CD14-positive monocyte (primary cell): Measurements from ENCODE around the gene HLA-DQA1. TPM values are rescaled to one million over a fixed set of nuclear protein-coding genes. Genes with fewer than 3 reads are reported as not detected.
A peak's percentile ranks its signal among the peaks of the same experiment; 100 is the strongest.

Source experiments
- DNase-seq, 3 donors: peaks; one replicate each; pipeline ENCODE4 v3.0.0-alpha.2; 2011 to 2022
- H2AFZ ChIP-seq: 2 replicates; pipeline ENCODE4 v1.6.0; 2012; ENCODE audit warnings: mild to moderate bottlenecking, low read depth, low read length, inconsistent platforms; ENCODE audit not compliant: insufficient read depth, poor library complexity, severe bottlenecking
- H3K27ac ChIP-seq, 2 donors: 1 replicate in 1 of 2; 2 replicates in 1 of 2; pipeline ENCODE4 v1.5.1; 2012 to 2013; ENCODE audit warnings: low read length in 2 of 2, control low read depth in 1 of 2, inconsistent platforms in 1 of 2, low read depth in 1 of 2, mild to moderate bottlenecking in 1 of 2
- H3K27me3 ChIP-seq, 2 donors: one replicate each; pipeline versions ENCODE4 v1.6.0 to v1.6.1; 2011 to 2013; ENCODE audit warnings: low read length in 2 of 2; ENCODE audit not compliant: control insufficient read depth in 2 of 2, insufficient read depth in 2 of 2
- H3K36me3 ChIP-seq, 2 donors: replicated peaks in 1 of 2; 1 replicate in 1 of 2; 2 replicates in 1 of 2; pipeline versions ENCODE4 v1.5.1 to v1.6.1; 2012 to 2013; ENCODE audit warnings: low read length in 2 of 2, control low read depth in 1 of 2, inconsistent platforms in 1 of 2, mild to moderate bottlenecking in 1 of 2; ENCODE audit not compliant: insufficient read depth in 2 of 2, control insufficient read depth in 1 of 2
- H3K4me1 ChIP-seq, 2 donors: 1 replicate in 1 of 2; 2 replicates in 1 of 2; pipeline versions ENCODE4 v1.5.1 to v1.6.1; 2012 to 2013; ENCODE audit warnings: low read length in 2 of 2, control low read depth in 1 of 2, inconsistent platforms in 1 of 2, mild to moderate bottlenecking in 1 of 2, moderate library complexity in 1 of 2; ENCODE audit not compliant: insufficient read depth in 2 of 2, control insufficient read depth in 1 of 2
- H3K4me2 ChIP-seq: replicated peaks from 2 replicates; pipeline ENCODE3; 2012; ENCODE audit warnings: low read length, moderate library complexity, mild to moderate bottlenecking; ENCODE audit not compliant: poor library complexity, severe bottlenecking; ENCODE audit errors: extremely low read depth
- H3K4me3 ChIP-seq, 3 experiments: fragments of 200-600 bp in 1 of 3; sonication (generic) in 1 of 3; replicated peaks in 1 of 3; 1 replicate in 2 of 3; 2 replicates in 1 of 3; pipeline ENCODE4 v1.5.1; 2011 to 2013; ENCODE audit warnings: low read length in 3 of 3, mild to moderate bottlenecking in 3 of 3, control low read depth in 2 of 3, low read depth in 2 of 3, inconsistent platforms in 1 of 3, moderate library complexity in 1 of 3
- H3K79me2 ChIP-seq: 2 replicates; pipeline ENCODE4 v1.6.0; 2012; ENCODE audit warnings: mild to moderate bottlenecking, control low read depth, inconsistent platforms, low read length, moderate library complexity; ENCODE audit not compliant: insufficient read depth
- H3K9ac ChIP-seq: 2 replicates; pipeline ENCODE4 v1.6.0; 2017; ENCODE audit warnings: low read length, mild to moderate bottlenecking; ENCODE audit not compliant: insufficient read depth, poor library complexity, severe bottlenecking
- H3K9me3 ChIP-seq, 2 donors: replicated peaks in 1 of 2; 1 replicate in 1 of 2; 2 replicates in 1 of 2; pipeline versions ENCODE4 v1.5.1 to v1.6.1; 2012 to 2013; ENCODE audit warnings: low read length in 2 of 2, control low read depth in 1 of 2; ENCODE audit not compliant: control insufficient read depth in 1 of 2, insufficient read depth in 1 of 2
- H4K20me1 ChIP-seq: 2 replicates; pipeline ENCODE4 v1.6.0; 2012; ENCODE audit warnings: mild to moderate bottlenecking, low read length, control low read depth, moderate library complexity; ENCODE audit not compliant: insufficient read depth
- H3K27ac Mint-ChIP-seq, 7 donors: one replicate each; pipeline ENCODE4 v1.8.0; 2020; ENCODE audit warnings: mild to moderate bottlenecking in 7 of 7, mixed read lengths in 7 of 7, moderate library complexity in 6 of 7, inconsistent platforms in 2 of 7
- H3K27me3 Mint-ChIP-seq, 3 donors: one replicate each; pipeline ENCODE4 v1.8.0; 2021 to 2022; ENCODE audit warnings: low read depth in 3 of 3, mild to moderate bottlenecking in 3 of 3, mixed read lengths in 3 of 3, moderate library complexity in 3 of 3, inconsistent platforms in 1 of 3
- H3K36me3 Mint-ChIP-seq, 2 donors: one replicate each; pipeline ENCODE4 v1.8.0; 2020; ENCODE audit warnings: mixed read lengths in 2 of 2, inconsistent platforms in 1 of 2, mild to moderate bottlenecking in 1 of 2
- H3K4me1 Mint-ChIP-seq: one replicate; pipeline ENCODE4 v1.8.0; 2020; ENCODE audit warnings: mild to moderate bottlenecking, mixed read lengths
- H3K4me3 Mint-ChIP-seq, 2 donors: one replicate each; pipeline ENCODE4 v1.8.0; 2020; ENCODE audit warnings: mild to moderate bottlenecking in 2 of 2, mixed read lengths in 2 of 2, moderate library complexity in 1 of 2
- H3K9me3 Mint-ChIP-seq, 7 donors: one replicate each; pipeline ENCODE4 v1.8.0; 2020 to 2022; ENCODE audit warnings: mixed read lengths in 7 of 7, mild to moderate bottlenecking in 6 of 7, moderate library complexity in 6 of 7, inconsistent platforms in 2 of 7
- CTCF ChIP-seq: fragments of 200-600 bp; IDR thresholded peaks from one replicate; pipeline ENCODE4 v1.8.0; 2022; ENCODE audit warnings: antibody characterized with exemption, mild to moderate bottlenecking
- WGBS: methylation state at CpG from one replicate; pipeline ENCODE4 v1.1.5; 2013; ENCODE audit warnings: missing lambda C conversion rate; ENCODE audit not compliant: insufficient coverage; 5-methylcytosine and 5-hydroxymethylcytosine counted together
- intact Hi-C, 2 donors: fragments of 100-400 bp; cut with micrococcal nuclease; formaldehyde crosslinking; loops; one replicate each; pipeline versions ENCODE4 v1.15.0 to v1.15.1; 2023
- polyA plus RNA-seq, 3 donors: library from polyadenylated mRNA; depleted of rRNA in 1 of 3; unstranded in 2 of 3; stranded (reverse) in 1 of 3; fragments of 300-500 nt in 2 of 3; fragments of >200 nt in 1 of 3; fragmentation: Illumina TruSeq in 2 of 3; gene quantifications; 1 replicate in 2 of 3; 2 replicates in 1 of 3; pipeline ENCODE4 v1.2.3, GENCODE V29; 2012 to 2021

Gene HLA-DQA1
- polyA plus RNA-seq, 3 donors, result 98.1 to 191 (median 117) TPM

GRCh38 chr6:32642720-32643106 lies 5.5 kb downstream of the HLA-DQA1 start:
- Histone ChIP-seq H3K4me2 (no peak overlapping the region), H3K4me1 (no peaks in the 10 kb centered on the region), H3K79me2 (peaks cover 4% of the 10 kb centered on the region), H3K9me3 (no peaks in the 10 kb centered on the region), H4K20me1 (no peaks in the 10 kb centered on the region), H3K36me3 (no peaks in the 10 kb centered on the region), H3K27ac (no peak overlapping the region), H3K4me3 (no peak overlapping the region), H2AFZ (no peak overlapping the region), H3K27me3 (no peaks in the 10 kb centered on the region), H3K9ac (no peak overlapping the region)
- Mint-ChIP-seq H3K4me1 (peaks cover 31% of the 10 kb centered on the region), H3K27ac (peak overlapping the region in 5 of 7 donors; percentile 7 to 81 (median 65)), H3K36me3 (peaks cover 43 to 46% of the 10 kb centered on the region in 2 donors), H3K9me3 (peaks cover 0 to 2% (median 2%) of the 10 kb centered on the region in 7 donors), H3K4me3 (peak overlapping the region in 1 of 2 donors; percentile 35), H3K27me3 (peaks cover 0 to 6% (median 6%) of the 10 kb centered on the region in 3 donors)
- 0% methylated on average over 1 of the region's 6 CpGs for WGBS
- no peak for DNase-seq
- no peak for TF ChIP-seq CTCF
- intact Hi-C loops, result loop anchor here in 1 of 2 donors (5.0 kb wide), 1 partner anchor 100 kb away; the partner anchor contains the start of gene HLA-DQA2

- no peak overlapping the region for H3K4me3 ChIP-seq
- peaks cover 0 to 2% (median 0%) of the 10 kb centered on the region in 7 donors for H3K9me3 Mint-ChIP-seq
- H3K36me3 Mint-ChIP-seq, result peaks cover 40 to 46% of the 10 kb centered on the region in 2 donors
- H3K9me3 ChIP-seq, result no peaks in the 10 kb centered on the region
- peaks cover 0 to 6% (median 2%) of the 10 kb centered on the region in 3 donors for H3K27me3 Mint-ChIP-seq
- H3K4me1 ChIP-seq, result no peaks in the 10 kb centered on the region
- no peak overlapping the region for H2AFZ ChIP-seq
- H3K27ac Mint-ChIP-seq, result no peak overlapping the region
- H3K9ac ChIP-seq, result no peak overlapping the region
- WGBS, result no CpG with 5 or more reads among the region's 4 CpGs
- TF ChIP-seq CTCF, result no peak
- H3K27ac ChIP-seq, result no peak overlapping the region
- H3K4me1 Mint-ChIP-seq, result peaks cover 25% of the 10 kb centered on the region
- H3K79me2 ChIP-seq, result no peaks in the 10 kb centered on the region
- H4K20me1 ChIP-seq, result no peaks in the 10 kb centered on the region
- intact Hi-C loops, result loop anchor here in 1 of 2 donors (5.0 kb wide), 1 partner anchor 98 kb away; the partner anchor contains the start of gene HLA-DQA2
- H3K27me3 ChIP-seq, result no peaks in the 10 kb centered on the region
- H3K36me3 ChIP-seq, result no peaks in the 10 kb centered on the region
- no peak overlapping the region for H3K4me2 ChIP-seq
- no peak for DNase-seq
- no peak overlapping the region for H3K4me3 Mint-ChIP-seq
Observed at GRCh38 chr6:32643904-32644303, 6.7 kb downstream of the HLA-DQA1 start.
